SK-N-SH (cell line): ENCODE data around the gene TMEM143.

Experiments
- FOXM1 ChIP-seq: IDR thresholded peaks from 2 replicates; pipeline ENCODE4 v1.4.0; 2012; ENCODE audit warnings: low read depth, mild to moderate bottlenecking
- JUND ChIP-seq: IDR thresholded peaks from 2 replicates; pipeline ENCODE4 v1.4.0; 2012
- TAF1 ChIP-seq: IDR thresholded peaks from 2 replicates; pipeline ENCODE4 v1.6.1; 2012; ENCODE audit warnings: low read depth, mild to moderate bottlenecking, low read length, moderate library complexity, borderline replicate concordance
- TEAD4 ChIP-seq: IDR thresholded peaks from 2 replicates; pipeline ENCODE4 v1.4.0; 2012; ENCODE audit warnings: mild to moderate bottlenecking, borderline replicate concordance; ENCODE audit not compliant: insufficient read depth

- TF ChIP-seq TAF1 (no peak), FOXM1 (no peak), JUND (no peak), TEAD4 (no peak)
Observed at GRCh38 chr19:48325265-48325910, 38.4 kb downstream of the TMEM143 start, which contains the start of gene EMP3.
